T-helper 1 cell treated with Interleukin-12 subunit alpha and Interleukin-12 subunit beta and Interleukin-4 antibody, amounts not matched to agents 30 ng/mL and 1 ng/mL, for 36 hours (primary cell): Measurements from ENCODE around the gene CELSR3. TPM values are rescaled to one million over a fixed set of nuclear protein-coding genes. Genes with fewer than 3 reads are reported as not detected.

Experiments
- intact Hi-C: fragments of 100-400 bp; cut with micrococcal nuclease; formaldehyde crosslinking; loops from one replicate; pipeline ENCODE4 v1.15.1; 2024
- total RNA-seq: library from RNA; stranded (reverse); gene quantifications from 2 replicates; pipeline ENCODE4 v1.2.3, GENCODE V29; 2022

The CELSR3 gene
- total RNA-seq, 1 donor from 2014 or later = 6.0 TPM

DNA sequence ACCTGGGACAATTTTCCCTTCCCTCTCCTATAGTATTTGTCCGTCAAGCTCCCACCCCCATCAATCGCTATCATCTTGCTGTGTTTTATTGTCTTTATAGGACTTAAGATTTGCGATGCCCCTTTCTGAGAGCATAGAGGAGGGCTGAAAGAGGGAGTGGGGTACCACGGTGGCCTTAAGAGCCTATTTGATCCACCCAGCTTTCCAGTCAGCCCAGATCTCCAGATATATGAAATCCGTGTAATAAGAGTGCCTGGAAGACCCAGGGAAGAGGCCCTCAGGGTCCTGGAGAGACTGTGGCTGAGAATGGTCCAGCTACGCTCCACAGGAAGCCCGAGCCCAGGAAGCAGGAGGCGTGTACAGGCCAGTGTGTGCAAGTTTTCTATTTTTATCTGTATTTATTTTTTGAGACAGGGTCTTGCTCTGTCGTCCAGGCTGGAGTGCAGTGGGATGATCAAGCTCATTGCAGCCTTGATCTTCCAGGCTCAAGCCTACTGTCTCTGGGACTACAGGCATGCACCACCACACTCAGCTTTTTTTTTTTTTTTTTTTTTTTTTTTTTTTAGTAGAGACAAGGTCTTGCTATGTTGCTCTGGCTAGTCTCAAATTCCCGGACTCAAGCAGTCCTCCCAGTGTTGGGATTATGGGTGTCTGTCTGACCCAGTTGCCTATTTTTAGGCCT lies 24.0 kb upstream of the CELSR3 start:
- intact Hi-C loops = loop anchor here (1.0 to 10.0 kb wide), 4 partner anchors 30 to 382 kb away; partner anchors contain the start of genes NME6 and SLC26A6

DNA sequence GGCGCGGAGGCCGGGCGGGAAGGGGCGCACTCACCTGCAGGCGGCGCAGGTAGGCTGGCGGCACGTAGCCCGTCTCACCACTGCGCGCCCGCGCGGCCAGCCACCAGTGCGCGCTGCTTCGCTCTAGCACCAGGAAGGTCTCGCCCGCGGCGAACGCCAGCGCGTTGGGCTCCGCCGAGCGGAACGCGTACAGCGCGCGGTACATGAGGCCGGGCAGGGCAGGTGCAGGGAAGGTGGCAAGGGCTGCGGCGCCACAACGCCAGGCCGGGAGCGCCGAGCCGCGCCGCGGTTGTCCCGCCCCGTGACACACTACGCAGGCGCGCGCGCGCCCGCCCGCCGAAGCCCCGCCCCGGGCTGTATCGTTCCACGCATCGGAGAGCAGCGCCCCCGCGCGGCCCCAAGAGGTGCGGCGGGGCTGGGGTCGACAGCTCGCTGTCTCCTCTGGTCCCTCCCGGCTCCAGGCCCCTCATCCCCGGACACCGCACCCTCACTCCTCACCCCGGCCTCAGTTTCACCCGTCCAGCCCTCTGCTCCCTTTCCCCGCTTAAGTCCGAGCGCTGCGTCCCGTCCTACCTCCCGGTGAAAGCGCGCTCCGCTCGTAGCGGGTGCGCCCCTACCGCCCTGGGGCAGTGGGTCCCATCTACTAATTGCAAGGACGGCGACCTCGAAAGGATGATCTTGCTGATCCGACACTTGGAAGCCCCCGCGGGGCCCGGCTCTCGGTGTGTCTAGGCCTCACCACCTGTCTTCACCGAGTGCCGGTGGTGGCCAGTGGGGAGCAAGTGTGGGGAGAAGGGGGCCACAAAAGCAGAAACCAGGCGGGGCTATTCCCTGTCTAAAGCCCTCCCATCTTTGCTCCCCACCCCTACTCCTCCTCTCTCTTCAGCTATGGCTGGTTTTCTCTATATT lies 23.2 kb upstream of the CELSR3 start, which contains the start of gene NCKIPSD:
Gene NCKIPSD, minus strand, starts transcription at position 313 of the 909 bp plus-strand sequence. Its CDS starts 108 bp downstream, at position 205.
- intact Hi-C loops = loop anchor here (1.0 to 10.0 kb wide), 11 partner anchors 22 to 408 kb away; partner anchors contain the start of genes IP6K2, NME6, PRKAR2A and QRICH1

DNA sequence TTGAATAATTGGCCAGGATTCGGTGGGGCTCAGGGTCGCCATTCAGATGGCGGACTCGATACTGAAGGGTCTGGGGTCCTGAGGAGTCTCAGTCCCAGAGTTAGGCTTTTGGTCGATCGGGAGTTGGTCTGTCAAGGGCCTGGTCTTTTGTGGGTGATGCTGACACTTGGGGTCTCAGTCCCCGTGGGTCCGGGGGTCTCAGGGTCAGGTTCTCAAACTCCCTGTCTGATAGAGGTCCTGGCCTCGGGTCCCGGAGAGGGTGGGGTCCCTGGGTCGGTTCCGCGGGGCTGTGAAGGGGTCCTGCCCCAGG lies 22.6 kb upstream of the CELSR3 start:
- intact Hi-C loops = loop anchor here (1.0 to 10.0 kb wide), 8 partner anchors 21 to 409 kb away; partner anchors contain the start of genes IP6K2, NME6, PRKAR2A and QRICH1

DNA sequence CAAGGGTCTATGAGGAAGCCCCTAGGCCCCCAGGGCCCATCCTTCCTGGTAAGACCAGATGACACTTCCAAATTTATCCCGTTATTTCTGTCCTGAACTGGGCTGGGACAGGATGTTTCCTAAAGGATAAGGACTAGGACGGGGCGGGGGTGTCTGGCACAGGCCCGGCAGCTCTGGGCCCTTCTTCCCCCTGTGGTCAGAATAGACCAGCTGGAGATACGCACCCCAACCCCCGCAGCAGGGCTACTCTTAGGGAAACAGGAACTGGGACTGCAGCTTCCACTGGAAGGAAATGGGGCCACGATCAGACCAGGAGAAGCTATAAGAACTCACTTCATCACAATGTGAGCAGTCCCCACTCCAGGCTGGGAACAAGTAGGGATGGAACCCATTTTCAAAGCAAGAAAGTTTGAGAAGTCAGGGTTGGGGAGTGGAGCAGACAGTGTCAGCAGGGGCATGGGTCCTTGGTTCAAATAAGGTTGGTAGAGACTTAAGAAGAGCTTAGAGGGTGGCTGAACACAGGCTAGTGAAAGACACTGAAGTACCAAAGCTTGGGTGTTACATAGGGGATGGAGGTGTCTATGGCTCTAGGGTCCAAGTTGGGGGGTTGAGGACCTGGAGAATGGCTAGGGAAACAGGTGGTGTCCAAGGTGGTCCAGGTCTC lies 21.9 kb upstream of the CELSR3 start:
- intact Hi-C loops = loop anchor here (1.0 to 10.0 kb wide), 8 partner anchors 20 to 410 kb away; partner anchors contain the start of genes IP6K2, NME6, PRKAR2A and QRICH1

DNA sequence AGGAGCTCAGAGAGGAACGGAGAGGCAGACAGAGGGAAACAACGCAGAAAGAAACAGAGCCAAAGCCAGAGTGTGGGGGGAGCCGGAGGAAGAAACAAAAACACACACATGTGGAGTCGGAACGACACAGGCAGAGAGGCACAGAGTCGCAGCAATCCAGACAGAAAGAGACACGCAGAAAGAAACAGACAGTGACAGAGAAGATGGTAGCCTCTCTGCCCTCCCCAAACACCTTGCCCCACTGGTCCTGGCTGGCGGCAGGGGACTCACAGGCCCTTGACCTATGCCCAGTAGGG lies 21.3 kb upstream of the CELSR3 start:
- intact Hi-C loops = loop anchor here (2.0 to 10.0 kb wide), 2 partner anchors 57 to 379 kb away; partner anchors contain the start of gene NME6

DNA sequence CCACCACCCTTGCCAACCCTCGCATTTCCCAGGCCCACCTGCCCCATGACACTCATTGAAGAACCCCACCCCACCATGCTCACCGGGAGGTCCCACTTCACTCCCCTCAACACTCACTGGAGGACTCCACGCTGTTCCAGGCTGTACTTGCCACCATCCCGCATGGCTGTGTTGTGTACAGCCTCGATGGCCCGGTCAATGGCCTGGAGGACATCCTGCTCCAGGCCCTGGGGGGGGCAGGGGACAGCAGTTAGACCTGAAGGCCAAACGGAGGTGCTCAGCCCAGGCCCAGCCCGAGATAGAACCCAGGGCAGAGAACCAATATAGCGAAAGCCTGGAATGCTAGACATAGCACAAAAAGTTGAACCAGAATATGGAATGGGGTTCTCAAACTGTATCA lies 20.1 kb upstream of the CELSR3 start:
- intact Hi-C loops = loop anchor here (10.0 kb wide), 1 partner anchor 378 kb away; the partner anchor contains the start of gene NME6

DNA sequence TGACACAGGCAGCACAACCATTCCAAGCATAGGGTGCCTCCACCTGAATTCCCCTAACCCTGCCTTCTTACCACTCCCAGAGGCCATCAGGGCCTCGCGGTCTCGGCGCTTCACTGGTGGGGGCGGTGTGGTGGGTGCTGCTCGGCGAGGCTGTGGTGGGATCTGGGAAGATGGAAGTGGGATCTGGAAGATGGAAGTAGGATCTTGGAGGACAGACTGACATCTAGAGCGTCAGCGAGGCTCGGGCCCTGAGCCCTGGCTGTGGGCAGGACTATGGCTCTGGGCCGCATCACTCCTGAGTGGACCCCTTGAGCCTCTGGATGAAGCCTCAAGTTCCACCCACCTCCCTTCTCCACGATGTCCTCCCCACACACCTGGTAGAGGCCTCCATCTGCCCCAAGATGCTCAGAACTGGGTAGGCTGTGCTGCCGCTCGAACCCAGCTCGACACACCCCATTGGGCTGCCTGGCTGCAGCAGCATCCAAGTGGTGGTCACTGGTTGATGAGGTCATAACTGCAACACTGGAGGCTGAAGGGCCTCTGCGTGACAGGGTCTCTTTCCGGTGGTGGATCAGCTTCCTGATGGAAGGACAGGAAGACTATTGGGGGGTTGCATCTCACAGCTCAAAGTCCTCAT lies 19.4 kb upstream of the CELSR3 start:
- intact Hi-C loops = loop anchor here (10.0 kb wide), 1 partner anchor 377 kb away; the partner anchor contains the start of gene NME6

DNA sequence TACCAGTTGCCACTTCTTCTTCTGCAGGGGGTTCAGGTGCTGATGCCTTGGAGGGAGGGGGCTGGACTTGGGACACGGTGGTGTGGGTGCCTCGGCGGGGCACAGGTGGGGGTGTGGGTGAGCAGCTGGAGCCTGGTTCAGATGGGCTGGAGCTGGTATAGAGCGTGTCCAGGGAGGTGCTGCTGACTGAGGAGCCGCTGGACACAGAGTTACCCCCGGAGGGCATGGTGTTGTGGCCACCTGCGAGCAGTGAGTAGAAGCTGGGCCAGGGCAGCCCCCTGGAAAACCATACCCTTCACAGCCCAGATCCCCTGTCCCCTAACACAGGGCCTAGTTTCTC lies 18.8 kb upstream of the CELSR3 start:
- intact Hi-C loops = loop anchor here (10.0 kb wide), 1 partner anchor 377 kb away; the partner anchor contains the start of gene NME6

DNA sequence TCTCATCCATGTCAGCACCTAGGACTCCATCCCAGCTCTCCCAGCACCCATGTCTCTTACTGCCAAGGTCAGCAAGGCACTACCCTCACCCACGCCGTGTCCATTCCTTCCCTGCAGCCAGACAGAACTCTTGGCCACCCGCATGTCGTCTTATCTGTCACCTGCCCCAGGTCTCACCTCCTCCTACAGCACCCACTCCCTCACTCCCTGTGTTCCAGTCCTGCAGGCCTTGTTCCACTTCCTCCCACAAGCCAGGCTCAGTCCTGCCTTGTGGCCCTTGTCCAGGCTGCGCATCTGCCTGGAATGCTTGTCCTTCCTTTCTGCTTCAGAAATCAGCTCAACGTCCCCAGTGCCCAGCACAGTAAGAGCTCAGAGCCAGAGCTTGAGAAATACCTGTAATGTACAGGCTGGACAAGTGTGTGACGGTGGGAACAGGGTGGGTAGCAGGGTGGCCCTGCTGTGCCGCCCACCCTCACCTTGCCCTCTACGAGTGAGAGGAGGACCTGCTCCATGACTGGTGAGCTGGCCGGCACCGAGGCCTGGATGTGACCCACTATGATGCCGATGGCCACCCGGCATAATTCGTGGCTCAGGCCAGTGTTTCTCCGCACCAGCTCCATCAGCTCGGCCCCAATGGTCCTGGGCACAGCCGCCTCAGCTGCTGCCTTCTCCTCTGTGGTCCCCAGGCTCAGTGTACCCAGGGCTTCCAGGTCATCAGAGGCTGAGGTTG lies 18.3 kb upstream of the CELSR3 start:
- intact Hi-C loops = loop anchor here (10.0 kb wide), 1 partner anchor 376 kb away; the partner anchor contains the start of gene NME6

DNA sequence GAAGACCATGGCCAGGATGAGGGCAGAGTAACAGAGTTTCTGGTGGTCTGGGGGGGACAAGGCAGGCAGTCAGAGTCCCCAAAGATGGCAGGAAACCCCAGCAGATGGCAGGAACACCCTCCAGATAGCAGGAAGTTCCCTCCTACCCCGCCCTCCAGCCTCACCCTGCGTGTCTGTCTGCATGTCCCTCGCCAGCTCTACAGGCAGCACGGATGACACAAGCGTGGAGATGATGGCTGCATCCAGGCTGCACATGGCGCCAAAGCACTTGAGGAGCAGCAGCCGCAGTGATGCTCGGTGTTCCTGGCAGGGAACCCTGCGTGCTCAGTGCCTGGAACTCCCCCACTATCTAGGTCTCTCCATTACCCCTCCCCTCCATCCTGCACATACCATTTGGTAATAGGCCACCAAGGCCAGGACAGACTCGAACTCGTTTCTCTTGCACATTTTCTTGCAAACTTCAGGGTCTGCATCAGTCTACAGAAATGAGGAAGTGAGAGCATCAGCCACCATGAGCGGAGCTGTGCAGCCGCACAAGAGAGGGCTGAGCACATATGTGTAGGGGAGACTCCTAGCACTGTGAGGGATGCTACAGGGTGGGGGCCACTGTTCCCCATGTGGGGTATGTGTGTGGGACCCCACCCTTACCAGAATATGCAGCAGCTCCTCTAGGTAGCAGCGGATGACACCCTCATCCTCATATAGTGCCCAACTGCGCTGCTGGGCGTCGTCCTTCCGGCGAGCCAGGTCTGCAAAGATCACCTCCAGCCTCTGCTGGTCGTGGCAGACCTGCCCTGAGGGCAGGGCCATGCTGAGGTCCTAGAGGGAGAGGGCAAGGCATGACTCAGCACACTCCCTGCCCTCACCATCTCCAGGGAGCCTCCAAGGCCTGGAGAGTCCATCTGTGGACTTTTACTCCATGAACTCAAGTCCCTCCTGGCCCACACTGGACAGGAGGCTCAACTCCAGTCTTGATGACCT lies 17.0 kb upstream of the CELSR3 start:
- intact Hi-C loops = loop anchor here (10.0 kb wide), 1 partner anchor 375 kb away; the partner anchor contains the start of gene NME6

DNA sequence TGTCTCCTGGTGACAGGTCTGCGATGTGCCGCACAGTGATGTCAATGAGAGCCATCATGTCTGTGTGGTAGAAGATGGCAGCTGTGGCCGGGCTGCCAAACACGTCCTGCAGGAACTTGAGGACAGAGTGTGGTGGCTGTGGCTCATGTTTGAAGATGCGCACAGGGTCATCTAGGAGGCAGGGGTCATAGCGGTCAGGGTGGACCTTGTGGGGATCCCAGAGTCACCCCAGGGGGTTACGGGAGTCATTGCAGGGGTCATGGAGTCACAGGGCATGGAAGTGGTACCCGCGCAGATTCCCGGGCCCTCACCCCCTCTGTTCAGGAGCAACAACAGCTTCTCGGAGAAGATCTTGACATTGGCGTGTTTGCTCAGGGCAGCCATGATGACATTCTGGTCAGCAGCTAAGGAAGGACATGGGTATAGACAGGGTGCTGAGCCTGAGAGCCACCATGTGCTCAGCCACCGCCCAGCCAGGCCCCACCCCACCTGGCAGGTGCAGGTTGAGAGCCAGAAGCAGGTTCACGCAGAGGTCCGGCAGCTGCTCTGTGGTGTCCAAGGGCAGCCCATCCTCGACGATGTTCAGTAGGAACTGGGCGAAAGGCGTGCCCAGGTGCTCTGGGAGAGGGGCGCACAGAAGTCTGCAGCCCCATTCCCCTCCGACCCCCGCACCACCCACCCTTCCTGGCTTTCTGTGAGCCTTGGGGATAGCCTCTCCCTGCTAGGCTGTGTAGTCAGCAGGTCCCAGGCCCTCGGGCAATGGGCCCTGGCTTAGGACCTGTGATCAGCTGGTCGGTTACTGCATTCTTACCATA lies 16.1 kb upstream of the CELSR3 start:
- intact Hi-C loops = no loop called here

DNA sequence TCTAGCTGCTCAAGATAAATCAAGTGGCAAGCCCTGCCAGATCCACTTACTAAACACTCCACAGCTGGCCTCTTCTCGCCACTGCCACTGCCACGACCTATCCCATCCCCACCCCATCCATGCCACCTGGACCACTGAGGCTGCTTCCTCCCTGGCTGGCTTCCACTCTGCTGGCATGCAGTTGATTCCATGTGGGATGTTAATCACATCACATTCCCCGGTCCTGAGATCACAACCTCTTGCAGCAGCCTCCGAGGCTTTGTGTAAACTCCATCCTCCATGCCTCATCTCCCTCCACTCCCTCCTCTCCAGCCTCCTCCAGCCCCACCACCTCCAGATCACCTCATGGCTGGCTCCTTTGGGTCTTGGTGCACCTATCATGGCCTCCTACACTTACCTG lies 15.4 kb upstream of the CELSR3 start:
- intact Hi-C loops = no loop called here

DNA sequence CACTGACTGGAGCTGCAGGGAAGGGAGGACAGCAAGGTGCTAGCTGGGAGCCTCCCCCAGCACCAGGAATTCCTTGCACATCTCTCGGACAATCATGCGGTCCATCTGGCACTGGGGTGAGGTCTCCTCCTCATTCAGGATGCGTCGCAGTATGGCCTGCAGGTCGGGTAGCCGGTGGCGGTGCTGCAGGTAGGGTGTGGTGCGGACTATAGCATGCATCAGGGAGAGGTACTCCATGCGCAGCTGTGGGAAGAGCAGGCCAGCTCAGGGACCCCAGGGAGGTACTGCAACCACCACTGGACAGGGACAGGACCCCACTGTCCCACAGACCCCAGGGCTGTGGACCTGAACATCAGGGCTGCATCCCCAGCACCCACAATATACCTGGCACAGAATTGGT lies 11.8 kb upstream of the CELSR3 start:
- intact Hi-C loops = no loop called here

DNA sequence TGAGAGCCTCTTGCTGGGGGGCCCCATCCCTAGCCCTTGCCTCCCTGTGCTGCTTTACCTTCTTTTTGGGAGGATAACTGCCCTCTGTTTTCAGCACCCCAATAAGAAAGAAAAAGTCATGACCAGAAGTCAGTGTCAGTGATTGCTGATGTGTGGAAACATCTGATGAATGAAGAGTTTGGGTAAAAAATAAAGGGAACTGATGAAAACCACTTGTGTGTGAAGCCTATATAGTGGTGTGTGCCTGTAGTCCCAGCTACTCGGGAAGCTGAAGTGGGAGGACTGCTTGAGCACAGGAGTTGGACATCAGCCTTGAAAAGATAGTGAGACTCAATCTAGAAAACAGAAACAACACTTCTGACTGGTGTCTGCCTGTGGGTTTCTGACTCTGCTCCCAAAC lies 9.8 kb upstream of the CELSR3 start:
- intact Hi-C loops = no loop called here

DNA sequence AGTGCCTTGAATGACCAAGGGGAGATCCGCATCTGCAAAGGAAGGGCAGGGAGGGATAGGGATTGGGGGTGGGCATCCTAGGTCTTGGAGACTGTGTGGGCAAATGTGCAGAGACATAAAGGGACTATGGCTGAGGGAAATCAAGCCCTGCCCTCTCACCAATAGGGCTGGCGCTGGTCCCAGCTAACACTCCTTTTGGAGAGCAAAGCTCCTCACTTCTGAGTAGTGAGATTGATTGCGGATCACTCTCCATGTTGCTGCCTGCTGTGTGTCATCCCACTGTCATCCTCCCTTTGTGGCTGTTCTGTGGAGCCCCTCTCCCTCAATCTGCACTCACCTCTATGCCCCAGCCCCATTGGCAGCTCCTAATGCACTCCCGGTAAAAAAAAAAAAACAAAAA lies 2.2 kb upstream of the CELSR3 start:
- intact Hi-C loops = loop anchor here (1.0 to 10.0 kb wide), 9 partner anchors 9 to 342 kb away; partner anchors contain the start of genes ATRIP, CCDC51, IP6K2 and NCKIPSD

DNA sequence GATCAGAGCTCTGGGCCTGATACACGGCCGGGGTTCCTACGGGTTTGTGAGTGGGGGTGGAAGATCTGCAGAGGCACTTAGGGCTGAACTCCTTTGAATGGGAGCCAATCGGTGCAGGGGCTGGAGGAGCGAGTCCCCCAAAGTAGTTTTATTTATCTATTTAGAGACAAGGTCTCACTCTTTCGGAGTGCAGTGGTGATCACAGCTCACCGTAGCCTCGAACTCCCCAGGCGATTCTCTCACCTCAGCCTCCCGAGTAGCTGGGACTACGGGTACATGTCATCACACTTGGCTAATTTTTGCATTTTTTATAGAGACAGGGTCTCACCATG lies 1.6 kb upstream of the CELSR3 start:
- intact Hi-C loops = loop anchor here (1.0 to 10.0 kb wide), 9 partner anchors 8 to 343 kb away; partner anchors contain the start of genes ATRIP, CCDC51, IP6K2 and NCKIPSD

DNA sequence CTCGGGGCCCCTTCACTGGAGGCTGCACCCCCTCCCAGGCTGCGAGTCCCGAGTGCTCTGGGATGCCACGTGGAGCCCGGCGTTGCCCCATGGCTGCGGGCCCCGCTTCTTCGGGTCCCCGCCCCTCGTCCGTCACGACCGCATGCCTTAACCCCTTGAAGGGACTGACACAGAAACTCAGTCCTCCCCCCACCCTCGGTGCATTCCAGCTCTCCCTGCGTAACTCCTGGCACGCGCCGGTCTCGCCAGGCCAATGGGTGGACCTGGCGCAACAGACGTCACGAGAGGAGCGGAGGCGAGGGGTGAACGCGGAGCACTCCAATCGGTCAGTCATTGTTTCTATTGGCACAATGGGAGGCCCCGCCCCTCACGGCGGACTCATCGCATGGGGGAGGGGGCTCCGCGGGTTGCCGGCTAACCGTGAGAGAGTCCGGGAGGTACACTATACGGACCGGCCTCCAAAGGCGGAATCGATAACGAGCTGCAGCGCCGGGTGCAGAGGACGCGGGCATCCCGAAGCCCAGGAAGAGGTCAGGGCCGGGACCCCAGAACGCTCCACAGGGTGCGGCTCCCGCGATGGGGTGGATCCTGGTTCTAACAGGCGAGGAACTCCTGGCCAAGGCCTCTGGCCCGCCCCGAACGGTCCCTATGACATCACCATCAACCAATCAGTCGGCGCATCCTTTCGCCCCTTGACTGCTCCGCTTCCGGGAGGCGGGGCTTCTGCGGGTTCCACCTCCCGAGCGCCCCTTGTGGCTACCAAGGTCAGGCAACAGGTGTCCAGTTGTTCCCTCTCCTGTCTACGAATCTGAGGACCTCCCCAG lies 1.0 kb upstream of the CELSR3 start:
- intact Hi-C loops = loop anchor here (1.0 to 10.0 kb wide), 9 partner anchors 7 to 344 kb away; partner anchors contain the start of genes ATRIP, CCDC51, IP6K2 and NCKIPSD
